Glutamatergic neuron (in vitro differentiated cells): ENCODE data around the gene DTNA. TPM values are rescaled to one million over a fixed set of nuclear protein-coding genes. Genes with fewer than 3 reads are reported as not detected.

Experiments
- DNase-seq: peaks from one replicate; pipeline ENCODE4 v3.0.0; 2022
- H3K27ac Mint-ChIP-seq: one replicate; pipeline ENCODE4 v1.8.0; 2020; ENCODE audit warnings: mild to moderate bottlenecking, mixed read lengths, inconsistent platforms; ENCODE audit not compliant: unreplicated experiment
- H3K27me3 Mint-ChIP-seq: one replicate; pipeline ENCODE4 v1.8.0; 2020; ENCODE audit warnings: mild to moderate bottlenecking, moderate library complexity, mixed read lengths, inconsistent platforms; ENCODE audit not compliant: unreplicated experiment
- H3K36me3 Mint-ChIP-seq: one replicate; pipeline ENCODE4 v1.8.0; 2020; ENCODE audit warnings: mild to moderate bottlenecking, mixed read lengths, inconsistent platforms; ENCODE audit not compliant: unreplicated experiment
- H3K4me1 Mint-ChIP-seq: one replicate; pipeline ENCODE4 v1.8.0; 2020; ENCODE audit warnings: mild to moderate bottlenecking, low read depth, mixed read lengths, inconsistent platforms; ENCODE audit not compliant: unreplicated experiment
- H3K4me3 Mint-ChIP-seq: one replicate; pipeline ENCODE4 v1.8.0; 2020; ENCODE audit warnings: mild to moderate bottlenecking, mixed read lengths, inconsistent platforms; ENCODE audit not compliant: unreplicated experiment
- H3K9me3 Mint-ChIP-seq: one replicate; pipeline ENCODE4 v1.8.0; 2020; ENCODE audit warnings: mild to moderate bottlenecking, moderate library complexity, mixed read lengths, inconsistent platforms; ENCODE audit not compliant: unreplicated experiment
- total RNA-seq: library from RNA; stranded (reverse); fragmentation: NEBNext Ultra II Directional; extraction: Animal tissue kit (Norgen Biotek cat#: 25700); gene quantifications from one replicate; pipeline ENCODE4 v1.2.1, GENCODE V29; 2021; ENCODE audit not compliant: unreplicated experiment
- TF ChIP-seq, protein P1 (sequence below): fragments of 200-600 bp; sonication (generic); IDR thresholded peaks from one replicate; pipeline ENCODE4 v1.5.0; 2021; ENCODE audit not compliant: partially characterized antibody, unreplicated experiment

Gene DTNA
- total RNA-seq, 1 donor from 2014 or later = 29.5 TPM

- Mint-ChIP-seq H3K9me3 (peaks cover 2% of the 10 kb centered on the region), H3K27me3 (peaks cover 2% of the 10 kb centered on the region)
Observed at GRCh38 chr18:34738175-34738894, 28.2 kb downstream of the DTNA start.

GRCh38 chr18:34740101-34740500 lies 30.0 kb downstream of the DTNA start:
- H3K27me3 Mint-ChIP-seq = peaks cover 2% of the 10 kb centered on the region
- no peak overlapping the region for H3K4me3 Mint-ChIP-seq
- TF ChIP-seq, protein P1, sequence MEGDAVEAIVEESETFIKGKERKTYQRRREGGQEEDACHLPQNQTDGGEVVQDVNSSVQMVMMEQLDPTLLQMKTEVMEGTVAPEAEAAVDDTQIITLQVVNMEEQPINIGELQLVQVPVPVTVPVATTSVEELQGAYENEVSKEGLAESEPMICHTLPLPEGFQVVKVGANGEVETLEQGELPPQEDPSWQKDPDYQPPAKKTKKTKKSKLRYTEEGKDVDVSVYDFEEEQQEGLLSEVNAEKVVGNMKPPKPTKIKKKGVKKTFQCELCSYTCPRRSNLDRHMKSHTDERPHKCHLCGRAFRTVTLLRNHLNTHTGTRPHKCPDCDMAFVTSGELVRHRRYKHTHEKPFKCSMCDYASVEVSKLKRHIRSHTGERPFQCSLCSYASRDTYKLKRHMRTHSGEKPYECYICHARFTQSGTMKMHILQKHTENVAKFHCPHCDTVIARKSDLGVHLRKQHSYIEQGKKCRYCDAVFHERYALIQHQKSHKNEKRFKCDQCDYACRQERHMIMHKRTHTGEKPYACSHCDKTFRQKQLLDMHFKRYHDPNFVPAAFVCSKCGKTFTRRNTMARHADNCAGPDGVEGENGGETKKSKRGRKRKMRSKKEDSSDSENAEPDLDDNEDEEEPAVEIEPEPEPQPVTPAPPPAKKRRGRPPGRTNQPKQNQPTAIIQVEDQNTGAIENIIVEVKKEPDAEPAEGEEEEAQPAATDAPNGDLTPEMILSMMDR = no peak
- DNase-seq = no peak
- no peak overlapping the region for H3K27ac Mint-ChIP-seq
- H3K36me3 Mint-ChIP-seq = no peaks in the 10 kb centered on the region
- peaks cover 2% of the 10 kb centered on the region for H3K9me3 Mint-ChIP-seq
- H3K4me1 Mint-ChIP-seq = peaks cover 7% of the 10 kb centered on the region

More at GRCh38 chr18:34738175-34738894, 28.2 kb downstream of the DTNA start:
- no peak overlapping the region for H3K27ac Mint-ChIP-seq
- TF ChIP-seq, protein P1 = no peak
- no peak overlapping the region for H3K4me3 Mint-ChIP-seq
- no peak for DNase-seq
- no peaks in the 10 kb centered on the region for H3K36me3 Mint-ChIP-seq
- H3K4me1 Mint-ChIP-seq = peaks cover 7% of the 10 kb centered on the region

GRCh38 chr18:34740724-34741123 lies 30.6 kb downstream of the DTNA start:
- H3K27me3 Mint-ChIP-seq = peaks cover 1% of the 10 kb centered on the region
- no peaks in the 10 kb centered on the region for H3K36me3 Mint-ChIP-seq
- peaks cover 7% of the 10 kb centered on the region for H3K4me1 Mint-ChIP-seq
- H3K27ac Mint-ChIP-seq = no peak overlapping the region
- peaks cover 2% of the 10 kb centered on the region for H3K9me3 Mint-ChIP-seq
- TF ChIP-seq, protein P1 = no peak
- no peak overlapping the region for H3K4me3 Mint-ChIP-seq
- DNase-seq = no peak

DNA sequence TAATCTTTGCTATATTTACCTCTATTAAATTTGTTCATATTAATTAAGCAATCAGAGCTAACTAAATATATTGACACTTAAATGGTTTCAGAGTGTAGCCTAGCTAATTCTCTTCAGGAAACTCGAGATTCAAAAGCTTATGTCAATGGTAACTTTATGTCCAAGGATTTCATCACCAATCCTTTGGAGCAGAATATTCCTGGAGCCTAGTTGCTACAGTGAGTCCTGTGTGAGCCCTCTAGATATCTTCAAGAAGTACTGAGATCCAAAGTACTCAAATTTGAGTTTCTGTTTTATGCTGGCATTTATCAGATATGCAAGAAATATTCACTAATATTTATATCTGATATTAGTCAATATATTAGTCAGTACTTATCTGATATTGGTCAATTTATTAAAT lies 31.3 kb downstream of the DTNA start:
- Mint-ChIP-seq H3K27me3 (no peaks in the 10 kb centered on the region), H3K9me3 (peaks cover 2% of the 10 kb centered on the region), H3K36me3 (no peaks in the 10 kb centered on the region), H3K27ac (no peak overlapping the region), H3K4me1 (peaks cover 7% of the 10 kb centered on the region), H3K4me3 (no peak overlapping the region)
- TF ChIP-seq, protein P1 = no peak
- DNase-seq = no peak

DNA sequence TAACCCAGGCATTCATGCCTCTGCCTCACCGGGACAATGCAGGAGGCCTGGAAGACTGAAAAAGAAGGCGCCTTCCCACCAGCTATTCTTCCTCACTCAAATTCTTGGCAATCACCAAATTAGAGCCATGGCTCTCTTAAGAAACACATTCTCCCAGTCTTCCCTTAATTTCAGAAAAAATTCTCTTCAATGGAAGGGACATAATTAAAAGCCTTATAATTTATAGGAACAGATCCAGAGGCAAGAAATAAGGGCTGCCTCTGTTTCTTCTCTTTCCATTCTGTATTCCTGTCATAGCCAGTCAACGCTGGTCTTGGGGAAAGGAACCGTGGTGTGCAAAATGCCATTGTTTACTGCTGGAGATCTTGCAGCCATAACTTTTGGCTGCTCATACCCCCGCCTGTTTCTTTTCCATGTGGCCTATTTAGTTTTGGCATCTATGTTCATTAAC lies 32.8 kb downstream of the DTNA start:
- H3K27me3 Mint-ChIP-seq = no peaks in the 10 kb centered on the region
- peaks cover 2% of the 10 kb centered on the region for H3K9me3 Mint-ChIP-seq
- H3K36me3 Mint-ChIP-seq = no peaks in the 10 kb centered on the region
- no peak for DNase-seq
- H3K4me1 Mint-ChIP-seq = peaks cover 7% of the 10 kb centered on the region
- TF ChIP-seq, protein P1 = no peak
- no peak overlapping the region for H3K27ac Mint-ChIP-seq
- H3K4me3 Mint-ChIP-seq = no peak overlapping the region
